Body of pancreas (tissue), 4 donors: ENCODE data around the gene CMSS1.

Experiments used
- POLR2A ChIP-seq, 3 donors: fragments of 450-650 bp; IDR thresholded peaks; one replicate each; pipeline ENCODE4 v1.6.1; 2016; ENCODE audit warnings: antibody characterized with exemption in 3 of 3, mild to moderate bottlenecking in 2 of 3
- TF ChIP-seq, protein P1 (sequence below), 7 experiments: fragments of 450-650 bp in 4 of 7; fragments of 200-600 bp in 3 of 7; sonication (generic) in 3 of 7; IDR thresholded peaks; one replicate each; pipeline ENCODE4 v1.5.1; 2016 to 2019; ENCODE audit warnings: antibody characterized with exemption in 7 of 7

DNA sequence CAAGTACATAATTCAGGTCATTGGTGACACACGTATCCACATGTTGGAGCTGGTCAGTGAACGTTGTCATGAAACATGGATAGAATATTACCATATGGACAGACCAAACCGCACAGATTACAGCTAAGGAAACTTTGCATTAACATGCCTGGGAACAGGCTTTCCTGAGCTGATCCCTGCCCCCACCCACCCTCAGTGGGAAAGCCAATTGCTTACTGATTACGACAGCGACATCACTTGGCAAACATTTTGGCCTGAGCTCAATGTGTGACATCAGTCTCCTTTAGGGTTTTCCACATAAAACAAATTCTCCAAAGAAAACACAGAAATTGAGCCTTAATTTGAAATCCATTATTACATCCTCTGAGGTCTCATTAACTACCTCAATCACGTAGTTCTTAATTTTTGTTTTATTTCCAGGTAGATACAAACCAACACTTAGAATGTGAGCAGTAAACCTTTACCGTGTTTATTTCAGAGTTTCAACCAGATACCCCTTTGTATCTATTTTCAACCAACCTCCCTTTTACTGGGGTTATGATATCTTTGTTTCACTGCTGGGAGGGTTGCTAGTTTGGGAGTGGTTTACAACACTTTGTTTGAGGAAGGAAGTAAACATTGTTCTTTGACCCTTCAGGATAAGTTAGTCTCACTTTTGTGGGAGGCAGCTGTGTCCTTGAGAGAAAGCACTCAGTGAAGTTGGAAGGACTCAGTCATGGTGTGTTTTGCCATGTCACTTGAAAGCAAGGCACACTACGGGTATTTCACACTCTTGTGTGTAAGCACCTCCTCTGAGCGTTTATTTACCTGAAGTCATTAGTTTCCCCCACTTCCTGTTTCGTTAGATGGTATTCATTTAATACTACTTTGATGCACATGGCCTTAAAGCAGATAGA, 103.1 kb downstream of the CMSS1 start:
- TF ChIP-seq, protein P1, sequence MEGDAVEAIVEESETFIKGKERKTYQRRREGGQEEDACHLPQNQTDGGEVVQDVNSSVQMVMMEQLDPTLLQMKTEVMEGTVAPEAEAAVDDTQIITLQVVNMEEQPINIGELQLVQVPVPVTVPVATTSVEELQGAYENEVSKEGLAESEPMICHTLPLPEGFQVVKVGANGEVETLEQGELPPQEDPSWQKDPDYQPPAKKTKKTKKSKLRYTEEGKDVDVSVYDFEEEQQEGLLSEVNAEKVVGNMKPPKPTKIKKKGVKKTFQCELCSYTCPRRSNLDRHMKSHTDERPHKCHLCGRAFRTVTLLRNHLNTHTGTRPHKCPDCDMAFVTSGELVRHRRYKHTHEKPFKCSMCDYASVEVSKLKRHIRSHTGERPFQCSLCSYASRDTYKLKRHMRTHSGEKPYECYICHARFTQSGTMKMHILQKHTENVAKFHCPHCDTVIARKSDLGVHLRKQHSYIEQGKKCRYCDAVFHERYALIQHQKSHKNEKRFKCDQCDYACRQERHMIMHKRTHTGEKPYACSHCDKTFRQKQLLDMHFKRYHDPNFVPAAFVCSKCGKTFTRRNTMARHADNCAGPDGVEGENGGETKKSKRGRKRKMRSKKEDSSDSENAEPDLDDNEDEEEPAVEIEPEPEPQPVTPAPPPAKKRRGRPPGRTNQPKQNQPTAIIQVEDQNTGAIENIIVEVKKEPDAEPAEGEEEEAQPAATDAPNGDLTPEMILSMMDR (IDR thresholded peaks at IDR 0.05) = no peak
- no peak for TF ChIP-seq POLR2A (IDR thresholded peaks at IDR 0.05)
